GM18505 (cell line): ENCODE results near the gene RPS6KA6.

Experiments
- ATAC-seq: cut with Tn5 transposase; IDR thresholded peaks from one replicate; pipeline ENCODE4 v1.9.1; 2021; ENCODE audit not compliant: unreplicated experiment
- POLR2A ChIP-seq: IDR thresholded peaks from 4 replicates; pipeline ENCODE4 v1.6.1; 2011; ENCODE audit warnings: borderline replicate concordance; ENCODE audit not compliant: insufficient read depth, insufficient read length; ENCODE audit errors: extremely low read depth

Gene RPS6KA6

DNA sequence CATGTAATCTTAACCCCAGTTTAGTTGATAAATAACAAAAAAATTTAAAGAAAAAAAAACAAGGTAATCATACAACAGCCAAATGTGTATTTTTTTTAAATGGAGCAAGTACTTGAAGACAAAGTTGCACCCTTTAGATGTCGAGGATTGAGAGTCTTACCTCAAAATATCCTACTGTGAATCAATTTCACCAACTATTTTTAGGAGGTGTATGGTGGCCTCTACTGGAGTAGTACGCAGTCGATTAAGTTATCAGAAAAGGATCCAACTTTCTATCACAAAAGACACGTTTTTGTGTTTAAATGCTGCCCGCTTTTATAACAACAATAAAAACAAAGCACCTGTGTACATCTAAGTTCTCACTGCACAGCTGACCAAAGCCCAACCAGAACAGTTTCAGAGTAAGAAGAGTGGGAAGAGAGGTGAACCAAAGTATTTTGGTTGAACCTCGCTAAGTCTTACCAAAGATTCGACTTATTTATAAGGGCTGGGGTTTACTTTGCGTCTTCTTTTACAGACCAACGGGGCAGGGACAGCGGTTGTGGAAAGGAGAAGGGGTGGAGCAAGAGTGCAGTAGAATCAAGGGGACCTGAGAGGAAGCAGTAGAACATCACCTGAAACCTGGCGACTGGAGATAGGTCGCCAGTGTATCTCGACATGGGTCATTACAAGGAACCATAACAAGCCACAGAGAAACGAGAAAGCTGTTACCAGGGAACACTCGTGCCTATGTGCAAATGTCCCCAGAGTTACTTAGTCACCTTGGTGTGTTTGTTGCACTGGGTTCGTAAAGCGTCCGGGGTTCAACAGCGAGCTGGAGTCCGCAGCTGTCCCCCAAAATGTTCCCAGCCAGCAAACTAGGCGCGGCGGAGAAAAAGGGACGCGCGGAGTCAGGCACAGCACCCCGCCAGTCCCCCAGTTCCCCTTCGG is 1.1 kb downstream of the RPS6KA6 start:
- ATAC-seq: no peak
- no peak for TF ChIP-seq POLR2A

DNA sequence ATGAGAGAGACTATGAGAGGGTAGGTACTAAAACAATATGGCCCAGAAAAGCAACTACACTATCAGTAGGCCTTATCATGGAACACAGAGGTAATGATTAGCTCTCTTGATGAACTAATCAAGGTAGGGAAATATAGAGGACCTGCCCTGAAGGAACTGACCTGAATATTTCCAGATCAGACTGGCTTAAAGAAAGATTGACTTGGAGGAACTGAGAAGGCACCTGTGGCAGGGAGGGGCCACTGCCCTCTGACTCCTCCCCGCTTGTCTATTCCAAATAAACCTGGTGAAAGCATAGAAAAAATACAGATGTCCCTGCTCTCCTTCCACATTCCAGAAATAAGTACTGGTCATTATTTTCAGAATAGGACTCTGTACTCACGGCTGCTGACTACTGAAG is 5.5 kb downstream of the RPS6KA6 start:
- TF ChIP-seq POLR2A: no peak

GRCh38 chrX:84175958-84176357 is 12.0 kb downstream of the RPS6KA6 start:
- no peak for ATAC-seq
- no peak for TF ChIP-seq POLR2A

More for the DNA sequence above, 5.5 kb downstream of the RPS6KA6 start:
- ATAC-seq: no peak

DNA sequence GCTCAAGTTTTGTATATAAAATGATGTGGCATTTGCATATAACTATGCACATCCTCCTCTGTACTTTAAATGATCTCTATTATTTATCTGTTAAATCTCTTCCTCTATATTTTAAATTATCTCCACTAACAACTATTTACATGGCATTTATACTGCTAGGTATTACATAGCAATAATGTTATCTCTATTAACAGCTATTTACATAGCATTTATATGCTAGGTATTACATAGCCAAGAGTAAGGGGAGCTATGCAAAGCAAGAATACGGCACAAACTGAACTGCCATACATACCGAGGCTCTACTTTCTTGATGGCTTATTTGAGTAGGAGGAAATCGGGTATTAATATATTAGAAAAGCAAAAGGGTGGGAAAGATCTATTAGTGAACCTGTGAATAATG is 12.7 kb downstream of the RPS6KA6 start:
- no peak for ATAC-seq
- no peak for TF ChIP-seq POLR2A

DNA sequence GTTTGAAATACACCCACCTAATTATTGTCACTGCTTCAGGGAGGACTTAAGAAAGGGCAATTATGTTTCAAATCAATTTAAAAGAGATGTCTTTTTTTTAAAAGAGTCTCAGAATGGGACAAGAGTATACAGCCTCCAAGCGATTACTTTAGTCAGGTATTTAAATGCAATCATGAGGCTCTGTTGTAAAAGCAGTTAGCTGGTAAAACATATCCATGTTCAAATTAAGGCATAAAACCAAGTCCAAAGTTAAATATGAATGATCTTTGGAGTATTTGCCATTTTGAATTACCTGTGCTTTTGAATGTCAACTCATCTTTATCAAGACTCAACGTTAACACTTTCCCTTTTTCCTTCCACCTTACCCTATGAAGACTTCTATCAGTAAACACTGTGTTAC is 13.7 kb downstream of the RPS6KA6 start:
- no peak for TF ChIP-seq POLR2A
- no peak for ATAC-seq

GRCh38 chrX:84170931-84171330 is 17.1 kb downstream of the RPS6KA6 start:
- no peak for ATAC-seq
- TF ChIP-seq POLR2A: no peak

DNA sequence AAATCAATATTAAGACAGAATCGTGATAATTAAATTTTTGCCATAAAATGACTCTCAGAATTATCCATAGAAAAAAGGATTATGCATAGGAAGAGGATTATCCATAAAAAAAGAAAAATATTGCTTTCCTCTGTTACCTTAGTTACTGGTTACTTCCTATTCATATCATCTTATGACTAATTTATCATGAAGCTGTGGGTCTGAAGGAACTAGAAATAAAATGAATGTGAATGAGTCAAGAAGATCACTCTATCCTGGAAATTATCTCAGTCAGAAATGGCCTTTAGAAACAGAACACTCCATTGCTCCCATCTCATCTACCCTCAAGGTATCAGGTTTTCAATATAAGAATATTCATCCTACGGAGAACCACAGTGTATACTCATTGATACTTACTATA is 19.4 kb downstream of the RPS6KA6 start:
- ATAC-seq: no peak
- TF ChIP-seq POLR2A: no peak

DNA sequence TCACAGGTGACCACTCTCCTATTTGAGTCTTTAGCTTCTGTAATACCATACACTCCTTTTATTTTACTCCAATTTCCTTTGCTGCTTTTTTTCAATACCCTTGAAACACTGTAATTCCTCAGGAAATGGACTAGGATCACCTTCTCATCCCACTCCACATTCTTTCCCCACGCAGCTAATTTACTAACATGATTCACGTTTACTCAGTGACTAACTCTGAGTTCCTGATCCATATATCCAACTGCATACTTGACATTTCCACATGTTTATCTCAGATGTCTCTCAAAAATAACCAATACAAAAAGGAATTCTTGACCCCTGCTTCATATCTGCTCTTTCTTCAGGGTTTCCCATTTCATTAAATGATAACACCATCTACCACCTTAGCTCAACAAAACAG is 19.9 kb downstream of the RPS6KA6 start:
- TF ChIP-seq POLR2A: no peak
- no peak for ATAC-seq

DNA sequence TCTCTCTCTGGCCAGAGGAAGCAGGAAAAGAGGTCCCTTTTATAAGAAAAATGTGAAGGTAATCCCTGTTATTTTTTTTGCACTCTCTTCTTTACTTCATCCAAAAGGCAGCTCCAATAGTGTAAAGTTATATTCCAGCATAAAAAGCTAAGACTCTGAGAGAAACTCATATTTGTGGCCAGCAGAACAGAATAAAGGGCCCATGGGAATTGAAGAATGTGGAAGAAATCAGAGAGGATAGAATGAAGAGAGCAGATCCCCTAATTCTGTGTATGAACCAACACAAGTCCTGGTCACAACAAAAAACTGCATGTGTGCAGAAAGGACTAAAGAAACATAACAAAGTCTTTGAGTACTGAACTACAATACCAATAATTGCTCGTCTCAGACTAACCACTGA is 22.3 kb downstream of the RPS6KA6 start:
- no peak for ATAC-seq
- no peak for TF ChIP-seq POLR2A

GRCh38 chrX:84162401-84162800 is 25.6 kb downstream of the RPS6KA6 start:
- ATAC-seq: no peak
- TF ChIP-seq POLR2A: no peak

DNA sequence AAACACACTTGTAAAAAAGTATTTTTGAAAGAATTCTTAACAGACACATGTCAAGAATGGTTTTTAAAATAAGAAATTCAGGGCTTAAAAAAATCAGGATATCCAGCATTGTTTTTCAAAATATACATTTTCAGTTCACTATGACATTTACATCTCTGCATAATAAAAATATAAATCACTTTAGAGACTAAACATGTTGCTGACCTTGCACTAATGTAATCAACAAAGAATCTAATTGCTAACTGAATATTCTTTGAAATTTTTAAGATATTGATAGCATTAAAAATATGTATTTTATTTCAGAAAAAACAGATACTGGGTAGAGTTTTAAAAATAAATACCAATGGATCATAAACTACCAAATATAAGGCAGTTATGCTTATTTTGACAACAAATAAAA is 26.4 kb downstream of the RPS6KA6 start:
- no peak for ATAC-seq
- TF ChIP-seq POLR2A: no peak

GRCh38 chrX:84160736-84161135 is 27.3 kb downstream of the RPS6KA6 start:
- no peak for ATAC-seq
- TF ChIP-seq POLR2A: no peak

- TF ChIP-seq POLR2A: no peak
- no peak for ATAC-seq
Observed at GRCh38 chrX:84156821-84157220, 31.2 kb downstream of the RPS6KA6 start.

DNA sequence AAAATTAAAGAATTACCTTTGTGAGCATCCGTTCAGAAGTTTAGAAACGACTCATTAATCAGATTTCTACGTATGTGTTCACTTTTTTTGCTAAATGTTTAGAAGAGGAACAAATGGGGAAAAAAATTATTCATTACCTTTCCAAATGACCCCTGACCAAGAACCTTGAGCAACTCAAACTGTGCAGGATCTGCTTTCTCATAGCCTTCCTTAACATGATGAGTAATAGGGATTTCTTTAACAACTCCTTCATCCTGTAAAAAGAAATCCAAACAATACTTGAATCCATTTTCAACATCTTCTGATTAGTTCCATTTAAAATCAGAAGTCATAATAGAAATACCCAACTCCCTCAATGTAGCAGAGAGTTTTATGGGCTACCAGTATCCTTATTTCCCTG is 32.1 kb downstream of the RPS6KA6 start:
- ATAC-seq: no peak
- TF ChIP-seq POLR2A: no peak
